Mucosa of rectum (tissue), 2 donors: ENCODE results near the gene MALRD1.

Source experiments
- H3K27ac ChIP-seq, 2 donors: one replicate each; pipeline ENCODE4 v1.7.0; 2013; ENCODE audit warnings: inconsistent platforms in 2 of 2, low read depth in 2 of 2, low read length in 2 of 2
- H3K27me3 ChIP-seq, 2 donors: one replicate each; pipeline ENCODE4 v1.7.0; 2013; ENCODE audit warnings: low read length in 2 of 2; ENCODE audit not compliant: control insufficient read depth in 2 of 2, insufficient read depth in 2 of 2
- H3K36me3 ChIP-seq, 2 donors: one replicate each; pipeline ENCODE4 v1.7.0; 2013; ENCODE audit warnings: low read length in 2 of 2; ENCODE audit not compliant: control insufficient read depth in 2 of 2, insufficient read depth in 2 of 2
- H3K4me1 ChIP-seq, 2 donors: one replicate each; pipeline ENCODE4 v1.7.0; 2013; ENCODE audit warnings: low read length in 2 of 2, mild to moderate bottlenecking in 1 of 2; ENCODE audit not compliant: control insufficient read depth in 2 of 2, insufficient read depth in 2 of 2
- H3K4me3 ChIP-seq, 2 donors: one replicate each; pipeline ENCODE4 v1.7.0; 2013; ENCODE audit warnings: low read length in 2 of 2
- H3K9ac ChIP-seq, 2 donors: one replicate each; pipeline ENCODE4 v1.7.0; 2013; ENCODE audit warnings: low read length in 2 of 2, low read depth in 1 of 2, mild to moderate bottlenecking in 1 of 2
- H3K9me3 ChIP-seq, 2 donors: one replicate each; pipeline ENCODE4 v1.7.0; 2013; ENCODE audit warnings: low read length in 2 of 2; ENCODE audit not compliant: control insufficient read depth in 2 of 2
- donor health status: healthy.
- donor health status: Normal muscosa, but diverticular disease.

Gene MALRD1

DNA sequence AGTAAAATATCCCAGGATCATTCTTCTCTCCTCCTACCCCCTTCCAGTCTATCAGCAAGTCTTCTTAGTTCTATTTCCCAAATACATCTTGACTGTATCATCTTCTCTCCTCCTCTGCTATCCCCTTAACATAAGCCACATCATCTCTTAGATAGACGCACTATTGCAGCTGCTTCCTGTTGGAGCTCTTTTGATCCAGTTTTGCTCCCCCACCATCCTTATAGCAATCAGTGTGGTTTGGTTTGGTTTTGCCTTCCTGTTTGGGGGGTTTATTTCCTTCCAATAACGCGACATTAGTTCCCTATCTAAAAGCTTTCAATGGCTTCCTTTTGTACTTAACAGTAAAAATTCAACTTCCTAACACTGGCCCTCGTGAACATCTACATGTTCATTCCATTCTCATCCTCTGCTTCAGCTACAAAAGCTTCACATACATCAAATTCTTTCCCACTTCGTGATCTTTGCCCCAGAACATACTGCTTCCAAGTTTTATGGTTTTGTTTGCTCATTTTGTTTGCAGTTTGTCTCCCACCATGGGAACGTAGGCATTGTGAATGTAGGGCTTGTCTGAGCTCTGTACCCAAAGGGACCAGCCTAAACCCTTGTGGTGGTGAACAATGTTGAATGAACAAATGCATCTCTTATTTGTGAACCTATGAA is 734.0 kb downstream of the MALRD1 start:
- Histone ChIP-seq H3K4me3 (no peak overlapping the region), H3K4me1 (no peaks in the 10 kb centered on the region), H3K27me3 (no peaks in the 10 kb centered on the region), H3K36me3 (no peaks in the 10 kb centered on the region), H3K9ac (no peak overlapping the region), H3K27ac (no peak overlapping the region), H3K9me3 (no peaks in the 10 kb centered on the region)

DNA sequence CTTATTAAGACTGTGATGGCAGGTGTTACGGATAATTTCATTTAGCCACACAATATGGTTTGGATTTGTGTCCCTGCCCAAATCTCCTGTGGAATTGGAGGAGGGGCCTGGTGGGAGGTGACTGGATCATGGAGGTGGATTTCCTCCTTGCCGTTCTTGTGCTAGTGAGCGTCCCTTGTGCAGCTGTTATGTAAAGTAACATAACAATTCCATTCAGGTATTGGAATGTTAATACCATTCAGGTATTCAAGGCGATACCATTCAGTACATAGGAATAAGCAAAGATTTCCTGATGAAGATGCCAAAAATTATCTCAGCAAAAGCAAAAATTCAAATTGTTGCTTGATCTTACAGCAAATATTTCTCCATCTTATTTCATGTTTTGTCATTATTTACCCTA is 735.1 kb downstream of the MALRD1 start:
- Histone ChIP-seq H3K27me3 (no peaks in the 10 kb centered on the region), H3K36me3 (no peaks in the 10 kb centered on the region), H3K4me3 (no peak overlapping the region), H3K9me3 (no peaks in the 10 kb centered on the region), H3K9ac (no peak overlapping the region), H3K27ac (no peak overlapping the region), H3K4me1 (no peaks in the 10 kb centered on the region)
